H1 (cell line): ENCODE data around the gene FAM47C. TPM values are rescaled to one million over a fixed set of nuclear protein-coding genes. Genes with fewer than 3 reads are reported as not detected.
"Not testable (repeated sequence)": the region's sequence is repeated elsewhere in the genome, so short reads cannot be mapped to it uniquely, and the experiment has no call there.

Experiments used
- CTCF ChIA-PET: fragments of 300-600 bp; sonication (Branson Sonifier 250); formaldehyde crosslinking; loops from one replicate; lab custom pipeline; 2021; ENCODE audit not compliant: partially characterized antibody; lab: Charles Lee
- POLR2A ChIA-PET: fragments of 300-600 bp; sonication (Branson Sonifier 250); formaldehyde crosslinking; loops from one replicate; lab custom pipeline; 2021; ENCODE audit warnings: inconsistent platforms; ENCODE audit not compliant: partially characterized antibody; lab: Charles Lee
- DNase-seq, 2 experiments: peaks; one replicate each; pipeline versions ENCODE4 v3.0.0 to v3.0.0-alpha.2; 2010 to 2022; ENCODE audit warnings: low spot score in 2 of 2, low read depth in 1 of 2, mixed read lengths in 1 of 2
- FAIRE-seq: peaks from 2 replicates; lab custom pipeline; 2011; peaks lifted over from hg19 to GRCh38; lab: Jason Lieb, UNC
- H2AFZ ChIP-seq: 2 replicates; pipeline ENCODE4 v1.8.1; 2012; ENCODE audit warnings: low read length, inconsistent platforms
- H2AK5ac ChIP-seq: 2 replicates; pipeline ENCODE4 v1.6.1; 2013; ENCODE audit warnings: low read depth, low read length
- H2BK120ac ChIP-seq: replicated peaks from 2 replicates; pipeline ENCODE3; 2013; ENCODE audit warnings: low read depth, low read length, inconsistent platforms
- H2BK12ac ChIP-seq: 2 replicates; pipeline ENCODE4 v1.6.1; 2013; ENCODE audit warnings: low read depth, low read length
- H2BK15ac ChIP-seq: 2 replicates; pipeline ENCODE4 v1.6.1; 2013; ENCODE audit warnings: low read length
- H2BK20ac ChIP-seq: 2 replicates; pipeline ENCODE4 v1.6.1; 2013; ENCODE audit warnings: low read length
- H2BK5ac ChIP-seq: 2 replicates; pipeline ENCODE4 v1.6.1; 2013; ENCODE audit warnings: low read depth, low read length
- H3K14ac ChIP-seq: 2 replicates; pipeline ENCODE4 v1.6.1; 2013; ENCODE audit warnings: inconsistent platforms; ENCODE audit not compliant: insufficient read length
- H3K18ac ChIP-seq: 2 replicates; pipeline ENCODE4 v1.6.1; 2013; ENCODE audit warnings: low read length; ENCODE audit errors: extremely low read depth
- H3K23ac ChIP-seq: 2 replicates; pipeline ENCODE4 v1.6.1; 2013; ENCODE audit warnings: inconsistent platforms; ENCODE audit not compliant: insufficient read length
- H3K23me2 ChIP-seq: 2 replicates; pipeline ENCODE4 v1.6.1; 2013; ENCODE audit warnings: low read depth, low read length
- H3K27ac ChIP-seq: 2 replicates; pipeline ENCODE4 v1.6.1; 2011; ENCODE audit warnings: low read depth, low read length, inconsistent platforms
- H3K27me3 ChIP-seq, 4 experiments: replicated peaks in 1 of 4; 1 replicate in 1 of 4; 2 replicates in 3 of 4; pipeline versions ENCODE4 v1.6.1 to v1.8.1; 2011 to 2013; ENCODE audit warnings: low read length in 3 of 4, mild to moderate bottlenecking in 3 of 4, inconsistent platforms in 2 of 4, mixed read lengths in 2 of 4, moderate library complexity in 1 of 4; ENCODE audit not compliant: control insufficient read depth in 3 of 4, insufficient read depth in 3 of 4; ENCODE audit errors: extremely low read depth in 1 of 4
- H3K36me3 ChIP-seq, 4 experiments: 2 replicates each; pipeline versions ENCODE4 v1.6.1 to v1.8.1; 2011 to 2013; ENCODE audit warnings: mild to moderate bottlenecking in 4 of 4, low read length in 3 of 4, moderate library complexity in 2 of 4, control low read depth in 1 of 4, inconsistent platforms in 1 of 4; ENCODE audit not compliant: insufficient read depth in 4 of 4, control insufficient read depth in 2 of 4
- H3K4ac ChIP-seq: replicated peaks from 2 replicates; pipeline ENCODE3; 2013; ENCODE audit warnings: low read length, low read depth, mixed read lengths, inconsistent platforms; ENCODE audit not compliant: insufficient read length
- H3K4me1 ChIP-seq, 4 experiments: replicated peaks in 1 of 4; 1 replicate in 1 of 4; 2 replicates in 3 of 4; pipeline versions ENCODE4 v1.6.1 to v1.8.1; 2011 to 2013; ENCODE audit warnings: low read length in 3 of 4, inconsistent platforms in 2 of 4, mixed read lengths in 1 of 4; ENCODE audit not compliant: insufficient read depth in 4 of 4, control insufficient read depth in 3 of 4
- H3K4me2 ChIP-seq, 2 experiments: 2 replicates each; pipeline versions ENCODE4 v1.6.1 to v1.8.1; 2011 to 2013; ENCODE audit warnings: low read depth in 2 of 2, low read length in 2 of 2, control low read depth in 1 of 2, inconsistent platforms in 1 of 2, mild to moderate bottlenecking in 1 of 2; ENCODE audit not compliant: insufficient read depth in 1 of 2
- H3K4me3 ChIP-seq, 4 experiments: fragments of 200-600, 300-600 bp in 1 of 4; sonication (generic), shearing (Covaris generic), sonication (Bioruptor Twin) in 1 of 4; 2 replicates each; pipeline versions ENCODE4 v1.5.1 to v1.8.1; 2011 to 2016; ENCODE audit warnings: low read length in 4 of 4, low read depth in 3 of 4, control low read depth in 2 of 4, inconsistent platforms in 2 of 4, mild to moderate bottlenecking in 2 of 4, mixed read lengths in 1 of 4, moderate library complexity in 1 of 4; ENCODE audit not compliant: insufficient read depth in 2 of 4; ENCODE audit errors: extremely low read depth in 1 of 4
- H3K56ac ChIP-seq: replicated peaks from 2 replicates; pipeline ENCODE3; 2013; ENCODE audit warnings: low read depth, mild to moderate bottlenecking, mixed read lengths, low read length, inconsistent platforms; ENCODE audit not compliant: insufficient read length
- H3K79me1 ChIP-seq: 2 replicates; pipeline ENCODE4 v1.6.1; 2013; ENCODE audit warnings: low read depth, low read length, control low read depth
- H3K79me2 ChIP-seq, 2 experiments: 2 replicates each; pipeline versions ENCODE4 v1.6.1 to v1.8.1; 2012 to 2013; ENCODE audit warnings: low read length in 2 of 2, mild to moderate bottlenecking in 2 of 2, inconsistent platforms in 1 of 2; ENCODE audit not compliant: insufficient read depth in 2 of 2, control insufficient read depth in 1 of 2
- H3K9ac ChIP-seq, 4 experiments: replicated peaks in 1 of 4; 1 replicate in 1 of 4; 2 replicates in 3 of 4; pipeline versions ENCODE4 v1.6.1 to v1.8.1; 2011 to 2013; ENCODE audit warnings: low read depth in 3 of 4, low read length in 3 of 4, control low read depth in 2 of 4, mild to moderate bottlenecking in 2 of 4, moderate library complexity in 2 of 4, inconsistent platforms in 1 of 4; ENCODE audit errors: extremely low read depth in 1 of 4
- H3K9me3 ChIP-seq, 2 experiments: 2 replicates each; pipeline versions ENCODE4 v1.6.1 to v1.8.1; 2012 to 2013; ENCODE audit warnings: mild to moderate bottlenecking in 2 of 2, moderate library complexity in 2 of 2, control low read depth in 1 of 2, inconsistent platforms in 1 of 2, low read depth in 1 of 2, low read length in 1 of 2, mixed read lengths in 1 of 2; ENCODE audit not compliant: insufficient read depth in 2 of 2
- H4K20me1 ChIP-seq, 2 experiments: replicated peaks in 1 of 2; 2 replicates each; pipeline versions ENCODE3 to v1.8.1; 2011 to 2013; ENCODE audit warnings: inconsistent platforms in 2 of 2, low read length in 2 of 2, mild to moderate bottlenecking in 1 of 2; ENCODE audit not compliant: insufficient read depth in 2 of 2, control insufficient read depth in 1 of 2
- H4K5ac ChIP-seq: 2 replicates; pipeline ENCODE4 v1.6.1; 2013; ENCODE audit warnings: low read length, low read depth, mixed read lengths, inconsistent platforms; ENCODE audit not compliant: insufficient read length
- H4K8ac ChIP-seq: 2 replicates; pipeline ENCODE4 v1.8.0; 2013; ENCODE audit warnings: mild to moderate bottlenecking, moderate library complexity, low read length, inconsistent platforms; ENCODE audit not compliant: insufficient read depth; ENCODE audit errors: extremely low read depth
- H4K91ac ChIP-seq: replicated peaks from 2 replicates; pipeline ENCODE3; 2013; ENCODE audit warnings: low read length, mixed read lengths, inconsistent platforms; ENCODE audit not compliant: insufficient read length
- polyA plus RNA-seq, 7 experiments: library from polyadenylated mRNA; depleted of rRNA in 3 of 7; stranded (reverse) in 5 of 7; unstranded in 2 of 7; fragments of >200 nt in 5 of 7; fragments of 200-250 nt in 2 of 7; gene quantifications; 1 replicate in 5 of 7; 2 replicates in 1 of 7; 4 replicates in 1 of 7; pipeline versions ENCODE4 v1.2.1 to v1.2.3, GENCODE V29; 2011 to 2013; ENCODE audit warnings: missing spikeins in 2 of 7, mixed read lengths in 2 of 7
- total RNA-seq: library from RNA; stranded (reverse); fragmentation: NEBNext Ultra II Directional; extraction: Animal tissue kit (Norgen Biotek cat#: 25700); gene quantifications from 2 replicates; pipeline ENCODE4 v1.2.1, GENCODE V29; 2021

FAM47C gene
- total and polyA plus RNA-seq, 2 of the 8 experiments (the other 6 are each of a cell fraction or from before 2014, with no cell fraction given), result not detected

- H3K4me2 ChIP-seq, result not testable (repeated sequence)
These were observed 49.4 kb downstream of the FAM47C start for GRCh38 chrX:37057572-37057971.

More at GRCh38 chrX:37057572-37057971, 49.4 kb downstream of the FAM47C start:
- H2BK15ac ChIP-seq, H3K18ac ChIP-seq, H3K27me3 ChIP-seq, H2BK12ac ChIP-seq, DNase-seq, POLR2A ChIA-PET, H3K23me2 ChIP-seq, H3K79me1 ChIP-seq, H3K9me3 ChIP-seq, FAIRE-seq, H4K91ac ChIP-seq, H2BK20ac ChIP-seq, H3K4me3 ChIP-seq, H3K23ac ChIP-seq, H3K56ac ChIP-seq, H4K5ac ChIP-seq, H2BK120ac ChIP-seq, H2AFZ ChIP-seq, CTCF ChIA-PET, H3K36me3 ChIP-seq, H2BK5ac ChIP-seq, H4K8ac ChIP-seq, H3K79me2 ChIP-seq, H3K14ac ChIP-seq, H4K20me1 ChIP-seq, H3K9ac ChIP-seq, H3K4ac ChIP-seq, H3K4me1 ChIP-seq, H2AK5ac ChIP-seq, H3K27ac ChIP-seq: not testable (repeated sequence)
